Lower lobe of right lung (tissue), 2 donors: ENCODE results near the gene SORCS2. TPM values are rescaled to one million over a fixed set of nuclear protein-coding genes. Genes with fewer than 3 reads are reported as not detected.

Source experiments
- ATAC-seq, 2 donors: fragments of 200-7000 bp; cut with Tn5 transposase; one replicate each; pipeline ENCODE4 v1.9.1; 2020 to 2022; ENCODE audit warnings: mild to moderate bottlenecking in 2 of 2, moderate library complexity in 2 of 2
- DNase-seq: peaks from one replicate; pipeline ENCODE4 v3.0.0-alpha.2; 2020
- H3K27ac ChIP-seq: fragments of 200-600 bp; one replicate; pipeline ENCODE4 v1.8.0; 2022
- H3K27me3 ChIP-seq: fragments of 200-600 bp; one replicate; pipeline ENCODE4 v1.8.0; 2022; ENCODE audit warnings: low read depth
- H3K36me3 ChIP-seq: fragments of 200-600 bp; one replicate; pipeline ENCODE4 v1.8.0; 2022; ENCODE audit warnings: mild to moderate bottlenecking
- H3K4me1 ChIP-seq: fragments of 200-600 bp; one replicate; pipeline ENCODE4 v1.8.0; 2022
- H3K4me3 ChIP-seq: fragments of 200-600 bp; one replicate; pipeline ENCODE4 v1.8.0; 2022; ENCODE audit warnings: mild to moderate bottlenecking
- H3K9me3 ChIP-seq: fragments of 200-600 bp; one replicate; pipeline ENCODE4 v1.8.0; 2022
- intact Hi-C: fragments of 100-400 bp; cut with DNase I; formaldehyde crosslinking; loops from one replicate; pipeline ENCODE4 v1.11.0; 2022
- total RNA-seq: library from RNA; stranded (reverse); fragmentation: NEBNext Ultra II Directional; extraction: Animal tissue kit (Norgen Biotek cat#: 25700); gene quantifications from one replicate; pipeline ENCODE4 v1.2.1, GENCODE V29; 2021
- TF ChIP-seq, protein P1 (sequence below): fragments of 200-600 bp; IDR thresholded peaks from one replicate; pipeline ENCODE4 v1.8.0; 2022; ENCODE audit warnings: antibody characterized with exemption, mild to moderate bottlenecking
- donor health status: DM: no; HTN: yes; CAD: no; lungs with severe emphysema.

SORCS2 gene
- total RNA-seq, 1 donor from 2014 or later = 5.8 TPM

DNA sequence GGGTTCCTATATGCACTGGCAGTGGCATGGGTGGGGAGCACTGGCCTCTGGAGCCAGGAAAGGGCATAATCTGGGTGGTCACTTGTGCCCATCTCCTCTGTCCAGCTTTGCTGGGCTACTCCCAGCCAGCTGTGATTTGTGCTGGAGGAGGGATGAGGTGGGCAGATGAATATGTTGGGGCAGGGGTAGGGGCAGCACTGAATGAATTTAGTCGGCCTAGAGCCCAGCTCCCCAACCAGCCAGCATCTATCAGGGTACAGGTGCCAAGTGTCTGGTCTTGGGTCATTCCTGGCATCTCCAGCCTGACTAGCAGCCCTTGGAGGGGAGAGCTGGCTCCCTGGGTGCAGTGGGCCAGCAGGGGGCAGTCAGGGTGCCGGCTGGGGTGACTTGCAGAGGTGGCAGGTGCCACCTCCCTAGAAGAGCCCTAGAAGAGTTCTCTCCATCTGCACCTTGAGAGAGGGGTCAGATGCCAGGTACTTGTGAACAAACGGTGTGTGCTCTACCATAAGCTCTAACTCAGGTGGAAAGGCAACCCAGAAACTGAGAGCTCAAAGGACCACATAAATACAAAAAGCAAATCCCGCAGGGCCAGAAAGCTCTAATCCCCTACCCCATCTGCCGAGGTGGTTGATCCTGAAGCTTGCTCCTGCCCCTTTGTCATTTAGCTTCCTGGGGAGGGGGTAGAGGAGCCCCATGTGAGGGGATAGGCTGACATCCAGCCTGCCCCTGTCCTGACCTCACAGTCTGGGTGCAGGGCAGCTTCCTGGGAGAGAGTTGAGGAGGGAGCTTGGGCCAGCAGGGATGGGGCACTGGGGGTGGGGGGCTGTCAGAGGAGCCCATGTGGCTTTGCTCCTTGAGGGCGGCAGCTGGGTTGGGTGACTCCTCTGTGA is 2.2 kb downstream of the SORCS2 start:
- Histone ChIP-seq H3K27me3 (peaks cover 52% of the 10 kb centered on the region), H3K9me3 (no peaks in the 10 kb centered on the region)
- intact Hi-C loops = no loop called here

DNA sequence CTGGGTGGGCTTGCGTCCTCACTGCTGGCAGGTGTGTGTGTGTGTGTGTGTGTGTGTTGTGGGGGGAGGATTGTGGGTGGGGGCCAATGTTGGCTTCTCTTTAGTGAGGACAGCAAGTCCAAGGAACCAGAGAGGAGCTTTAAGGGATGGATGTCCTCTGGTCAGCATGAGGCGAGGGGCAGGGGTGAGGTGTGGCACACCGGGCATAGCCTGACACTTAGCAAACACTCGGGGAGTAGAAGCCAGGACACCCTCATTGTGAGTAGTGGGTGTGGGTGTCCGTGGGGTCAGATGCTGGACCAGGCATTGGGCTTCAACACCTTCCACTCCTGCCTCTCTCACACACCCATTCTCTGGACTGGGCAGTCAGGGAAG is 2.8 kb downstream of the SORCS2 start:
- H3K9me3 ChIP-seq = no peaks in the 10 kb centered on the region
- ATAC-seq (no peak), DNase-seq (peak; percentile 28)
- H3K27ac ChIP-seq = no peak overlapping the region
- H3K27me3 ChIP-seq = peaks cover 46% of the 10 kb centered on the region
- peaks cover 27% of the 10 kb centered on the region for H3K4me1 ChIP-seq
- H3K4me3 ChIP-seq = no peak overlapping the region
- no peaks in the 10 kb centered on the region for H3K36me3 ChIP-seq
- TF ChIP-seq, protein P1, sequence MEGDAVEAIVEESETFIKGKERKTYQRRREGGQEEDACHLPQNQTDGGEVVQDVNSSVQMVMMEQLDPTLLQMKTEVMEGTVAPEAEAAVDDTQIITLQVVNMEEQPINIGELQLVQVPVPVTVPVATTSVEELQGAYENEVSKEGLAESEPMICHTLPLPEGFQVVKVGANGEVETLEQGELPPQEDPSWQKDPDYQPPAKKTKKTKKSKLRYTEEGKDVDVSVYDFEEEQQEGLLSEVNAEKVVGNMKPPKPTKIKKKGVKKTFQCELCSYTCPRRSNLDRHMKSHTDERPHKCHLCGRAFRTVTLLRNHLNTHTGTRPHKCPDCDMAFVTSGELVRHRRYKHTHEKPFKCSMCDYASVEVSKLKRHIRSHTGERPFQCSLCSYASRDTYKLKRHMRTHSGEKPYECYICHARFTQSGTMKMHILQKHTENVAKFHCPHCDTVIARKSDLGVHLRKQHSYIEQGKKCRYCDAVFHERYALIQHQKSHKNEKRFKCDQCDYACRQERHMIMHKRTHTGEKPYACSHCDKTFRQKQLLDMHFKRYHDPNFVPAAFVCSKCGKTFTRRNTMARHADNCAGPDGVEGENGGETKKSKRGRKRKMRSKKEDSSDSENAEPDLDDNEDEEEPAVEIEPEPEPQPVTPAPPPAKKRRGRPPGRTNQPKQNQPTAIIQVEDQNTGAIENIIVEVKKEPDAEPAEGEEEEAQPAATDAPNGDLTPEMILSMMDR = no peak
- intact Hi-C loops = no loop called here

More for the DNA sequence above, 2.2 kb downstream of the SORCS2 start:
- no peak overlapping the region for H3K27ac ChIP-seq
- peaks cover 27% of the 10 kb centered on the region for H3K4me1 ChIP-seq
- DNase-seq = peak; percentile 83
- no peaks in the 10 kb centered on the region for H3K36me3 ChIP-seq
- H3K4me3 ChIP-seq = no peak overlapping the region
- ATAC-seq = peak; percentile 73 to 83
- TF ChIP-seq, protein P1 = peak; percentile 58

DNA sequence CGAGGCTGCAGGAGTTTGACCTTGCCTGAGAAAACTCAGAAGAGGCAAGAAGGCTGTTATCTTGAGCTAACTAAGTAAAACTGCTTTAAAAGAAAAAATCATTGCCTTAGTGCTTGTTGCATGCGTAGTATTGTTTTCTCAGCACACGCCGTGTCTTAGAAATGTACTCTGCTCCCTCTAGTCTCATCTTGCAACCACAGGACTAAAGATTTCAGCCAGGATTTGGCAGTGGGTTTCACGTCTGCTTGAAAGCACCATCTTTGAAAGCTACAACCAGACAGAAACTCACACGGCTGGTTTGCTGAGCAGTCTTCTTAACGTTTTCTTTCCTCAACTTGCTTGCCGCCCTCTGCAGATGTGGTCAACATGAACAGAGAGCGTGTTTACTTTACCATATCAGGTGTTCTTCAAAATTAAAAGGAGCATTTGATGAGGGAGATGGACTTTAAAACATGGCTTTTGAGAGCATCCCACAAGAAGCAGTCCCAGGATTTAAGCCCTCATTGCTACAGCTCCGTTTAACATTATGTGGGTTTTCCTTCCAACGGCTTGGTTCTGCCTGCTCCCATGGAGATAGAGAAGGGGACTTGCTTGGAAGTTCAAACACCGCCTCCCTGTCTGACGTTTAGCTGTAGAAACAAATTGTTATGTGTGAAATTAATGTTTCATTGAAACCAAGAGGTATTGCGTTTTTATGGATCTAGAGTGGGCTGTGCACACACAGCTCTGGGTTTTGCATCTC is 3.4 kb downstream of the SORCS2 start:
- Histone ChIP-seq H3K27ac (no peak overlapping the region), H3K27me3 (peaks cover 42% of the 10 kb centered on the region), H3K4me1 (peaks cover 27% of the 10 kb centered on the region), H3K36me3 (no peaks in the 10 kb centered on the region), H3K9me3 (no peaks in the 10 kb centered on the region), H3K4me3 (no peak overlapping the region)
- TF ChIP-seq, protein P1 = no peak
- ATAC-seq (no peak), DNase-seq (no peak)
- intact Hi-C loops = no loop called here

DNA sequence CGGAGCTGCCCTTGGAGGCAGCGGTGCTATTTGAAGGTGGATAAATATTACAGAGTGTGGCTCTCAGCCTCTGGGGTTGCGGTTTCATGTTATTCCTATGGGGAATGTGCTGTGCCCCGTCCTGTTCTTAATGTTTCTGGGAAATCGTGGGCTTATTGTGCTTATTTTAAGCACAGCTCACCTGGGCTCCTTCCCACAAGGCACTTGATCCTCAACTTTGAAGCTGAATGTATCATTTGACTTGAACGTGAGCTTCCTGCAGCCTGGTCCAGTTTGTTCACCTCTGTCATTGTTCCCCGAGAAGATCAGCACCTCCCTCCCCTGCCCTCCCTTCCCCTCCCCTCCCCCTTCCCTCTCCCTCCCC is 3.9 kb downstream of the SORCS2 start:
- Histone ChIP-seq H3K4me3 (no peak overlapping the region), H3K36me3 (no peaks in the 10 kb centered on the region), H3K27ac (no peak overlapping the region), H3K9me3 (no peaks in the 10 kb centered on the region), H3K27me3 (peaks cover 37% of the 10 kb centered on the region), H3K4me1 (peaks cover 27% of the 10 kb centered on the region)
- intact Hi-C loops = no loop called here
- peak; percentile 31 for DNase-seq
- ATAC-seq = peak; percentile 24 to 39
- TF ChIP-seq, protein P1 = no peak

DNA sequence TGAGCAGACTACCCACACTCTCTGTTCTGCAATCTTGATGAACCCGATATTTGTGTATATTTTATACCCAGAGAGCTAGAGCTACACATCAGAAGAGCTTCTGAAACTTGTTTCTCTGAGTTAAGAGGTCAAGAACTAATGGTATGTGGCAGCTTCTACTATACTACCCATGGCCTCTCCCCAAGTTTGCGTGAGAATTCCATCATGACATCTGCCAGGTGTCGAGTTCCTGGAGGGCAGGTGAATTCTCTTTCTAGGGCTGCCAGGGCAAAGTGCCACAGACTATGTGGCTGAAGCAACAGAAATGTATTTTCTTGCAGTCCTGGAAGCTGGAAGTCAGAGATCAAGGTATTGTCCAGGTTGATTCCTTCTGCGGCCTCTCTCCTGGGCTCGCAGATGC is 4.4 kb downstream of the SORCS2 start:
- Histone ChIP-seq H3K27ac (no peak overlapping the region), H3K9me3 (no peaks in the 10 kb centered on the region), H3K4me3 (no peak overlapping the region), H3K4me1 (peaks cover 27% of the 10 kb centered on the region), H3K27me3 (peaks cover 32% of the 10 kb centered on the region), H3K36me3 (no peaks in the 10 kb centered on the region)
- DNase-seq = peak; percentile 34
- TF ChIP-seq, protein P1 = no peak
- intact Hi-C loops = no loop called here
- no peak for ATAC-seq
